C4-2B (cell line): ENCODE data around the gene ADAMTS14.

Experiments
- H3K27ac ChIP-seq: fragments of 450-650 bp; 2 replicates; pipeline ENCODE4 v1.5.1; 2017
- CTCF ChIP-seq: fragments of 450-650 bp; conservative IDR thresholded peaks from 2 replicates; pipeline ENCODE4 v1.5.1; 2017; ENCODE audit warnings: mild to moderate bottlenecking
- ZFX ChIP-seq: fragments of 450-650 bp; IDR thresholded peaks from 2 replicates; pipeline ENCODE4 v1.6.1; 2017

ADAMTS14 gene

GRCh38 chr10:70811881-70812280 is 139.6 kb downstream of the ADAMTS14 start:
- TF ChIP-seq ZFX: no peak
- no peak for TF ChIP-seq CTCF
- H3K27ac ChIP-seq: no peak overlapping the region
